ENCODE results near the gene RAB7A. TPM values are rescaled to one million over a fixed set of nuclear protein-coding genes. Genes with fewer than 3 reads are reported as not detected.

The RAB7A gene
- total RNA-seq, 4 donors from 2014 or later: 45.0 to 121 (median 101) TPM

DNA sequence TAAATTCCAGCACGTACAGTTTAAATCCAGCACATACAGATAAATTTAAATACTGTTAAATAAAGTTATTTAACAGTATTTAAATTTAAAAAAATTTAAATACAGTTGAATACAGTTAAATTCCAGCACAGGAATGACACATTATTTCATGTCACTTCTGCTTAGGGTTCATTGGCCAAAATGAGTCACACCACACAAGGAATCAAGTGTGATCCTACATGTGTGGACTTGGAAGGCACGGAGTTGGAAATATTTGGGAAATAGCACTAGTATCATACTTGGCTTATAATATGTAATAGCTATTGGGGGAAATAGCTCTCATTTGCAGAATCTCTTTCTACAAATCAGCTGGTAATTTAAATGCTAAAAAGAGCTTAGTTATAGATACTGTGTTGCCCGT, 10.6 kb downstream of the RAB7A start:
- Histone ChIP-seq H3K36me3 (peaks cover 0 to 8% (median 0%) of the 10 kb centered on the region in 4 donors), H3K4me3 (no peak overlapping the region), H3K9me3 (no peaks in the 10 kb centered on the region), H3K27ac (no peak overlapping the region), H3K27me3 (no peaks in the 10 kb centered on the region), H3K4me1 (peaks cover 25 to 76% (median 35%) of the 10 kb centered on the region in 4 donors)
- in situ Hi-C loops (cut with MboI; ENCODE audit: low pct_ligation_motif_present in 1 of 4, low pct_unique_long_range_greater_than_20kb in 1 of 4, low sequenced_read_pairs in 3 of 4): no loop called here
- DNase-seq: no peak
- TF ChIP-seq EP300 (IDR thresholded peaks at IDR 0.05; ENCODE audit: low read depth) (no peak), POLR2A (IDR thresholded peaks at IDR 0.05) (no peak), POLR2AphosphoS5 (IDR thresholded peaks at IDR 0.05) (no peak)
- TF ChIP-seq, protein P1, sequence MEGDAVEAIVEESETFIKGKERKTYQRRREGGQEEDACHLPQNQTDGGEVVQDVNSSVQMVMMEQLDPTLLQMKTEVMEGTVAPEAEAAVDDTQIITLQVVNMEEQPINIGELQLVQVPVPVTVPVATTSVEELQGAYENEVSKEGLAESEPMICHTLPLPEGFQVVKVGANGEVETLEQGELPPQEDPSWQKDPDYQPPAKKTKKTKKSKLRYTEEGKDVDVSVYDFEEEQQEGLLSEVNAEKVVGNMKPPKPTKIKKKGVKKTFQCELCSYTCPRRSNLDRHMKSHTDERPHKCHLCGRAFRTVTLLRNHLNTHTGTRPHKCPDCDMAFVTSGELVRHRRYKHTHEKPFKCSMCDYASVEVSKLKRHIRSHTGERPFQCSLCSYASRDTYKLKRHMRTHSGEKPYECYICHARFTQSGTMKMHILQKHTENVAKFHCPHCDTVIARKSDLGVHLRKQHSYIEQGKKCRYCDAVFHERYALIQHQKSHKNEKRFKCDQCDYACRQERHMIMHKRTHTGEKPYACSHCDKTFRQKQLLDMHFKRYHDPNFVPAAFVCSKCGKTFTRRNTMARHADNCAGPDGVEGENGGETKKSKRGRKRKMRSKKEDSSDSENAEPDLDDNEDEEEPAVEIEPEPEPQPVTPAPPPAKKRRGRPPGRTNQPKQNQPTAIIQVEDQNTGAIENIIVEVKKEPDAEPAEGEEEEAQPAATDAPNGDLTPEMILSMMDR (IDR thresholded peaks at IDR 0.05): no peak
- 75 to 78% methylated on average over 3 of the region's 3 CpGs for WGBS, 2 donors (ENCODE audit: low coverage in 1 of 2)
- intact Hi-C loops (cut with DNase I; ENCODE audit: low total_unique reads): no loop called here

DNA sequence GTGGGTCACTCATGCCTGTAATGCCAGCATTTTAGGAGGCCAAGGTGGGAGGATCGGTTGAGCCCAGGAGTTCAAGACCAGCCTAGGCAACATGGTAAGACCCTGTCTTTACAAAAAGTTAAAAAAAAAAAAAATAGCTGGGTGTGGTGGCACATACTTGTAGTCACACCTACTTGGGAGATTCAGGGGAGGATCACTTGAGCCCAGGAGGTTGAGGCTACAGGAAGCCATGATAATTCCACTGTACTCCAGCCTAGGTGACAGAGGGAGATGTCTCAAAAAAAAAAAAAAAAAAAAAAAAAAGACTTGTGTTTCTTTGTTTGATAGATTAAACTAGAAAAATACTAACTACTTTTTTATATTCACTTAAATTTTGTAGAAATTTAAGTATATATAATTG, 14.6 kb downstream of the RAB7A start:
- WGBS, 2 donors (ENCODE audit: low coverage in 1 of 2): 95 to 100% methylated on average over 1 of the region's 1 CpG
- no peak for DNase-seq
- Histone ChIP-seq H3K27me3 (no peaks in the 10 kb centered on the region), H3K36me3 (peaks cover 0 to 8% (median 0%) of the 10 kb centered on the region in 4 donors), H3K4me1 (peaks cover 5 to 39% (median 11%) of the 10 kb centered on the region in 4 donors), H3K9me3 (no peaks in the 10 kb centered on the region), H3K27ac (no peak overlapping the region), H3K4me3 (no peak overlapping the region)
- TF ChIP-seq POLR2A (IDR thresholded peaks at IDR 0.05): no peak
- no peak for TF ChIP-seq POLR2AphosphoS5 (IDR thresholded peaks at IDR 0.05)
- TF ChIP-seq EP300 (IDR thresholded peaks at IDR 0.05; ENCODE audit: low read depth): no peak
- TF ChIP-seq, protein P1 (IDR thresholded peaks at IDR 0.05): no peak
- in situ Hi-C loops (cut with MboI; ENCODE audit: low pct_ligation_motif_present in 1 of 4, low pct_unique_long_range_greater_than_20kb in 1 of 4, low sequenced_read_pairs in 3 of 4) (no loop called here), intact Hi-C loops (cut with DNase I; ENCODE audit: low total_unique reads) (no loop called here)

DNA sequence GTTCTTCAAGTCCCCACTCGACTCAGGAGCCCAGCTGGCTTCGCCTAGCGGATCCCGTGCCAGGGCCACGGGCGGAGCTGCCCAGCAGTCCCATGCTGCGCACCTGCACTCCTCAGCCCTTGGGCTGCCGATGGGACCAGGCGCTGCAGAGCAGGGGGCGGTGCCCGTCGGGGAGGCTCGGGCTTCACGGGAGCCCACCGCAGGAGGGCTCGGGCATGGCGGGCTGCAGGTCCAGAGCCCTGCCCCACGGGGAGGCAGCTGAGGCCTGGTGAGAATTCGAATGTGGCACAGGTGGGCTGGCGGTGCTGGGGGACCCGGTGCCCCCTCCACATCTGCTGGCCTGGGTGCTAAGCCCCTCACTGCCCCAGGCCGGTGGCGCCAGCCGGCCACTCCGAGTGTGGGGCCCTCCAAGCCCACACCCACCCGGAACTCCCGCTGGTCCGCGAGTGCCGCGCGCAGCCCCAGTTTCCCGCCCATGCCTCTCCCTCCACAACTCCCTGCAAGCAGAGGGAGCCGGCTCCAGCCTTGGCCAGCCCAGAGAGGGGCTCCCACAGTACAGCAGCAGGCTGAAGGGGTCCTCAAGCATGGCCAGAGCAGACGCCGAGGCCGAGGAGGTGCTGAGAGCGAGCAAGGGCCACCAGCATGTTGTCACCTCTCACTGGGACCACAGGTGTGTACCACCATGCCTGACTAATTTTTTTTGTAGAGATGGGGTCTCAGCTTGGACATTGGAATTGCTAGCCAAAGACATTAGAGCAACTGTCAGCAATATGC, 17.0 kb downstream of the RAB7A start:
- intact Hi-C loops (cut with DNase I; ENCODE audit: low total_unique reads): no loop called here
- Histone ChIP-seq H3K4me3 (no peak overlapping the region), H3K27me3 (no peaks in the 10 kb centered on the region), H3K36me3 (no peaks in the 10 kb centered on the region), H3K27ac (no peak overlapping the region), H3K4me1 (peaks cover 0 to 34% (median 4%) of the 10 kb centered on the region in 4 donors), H3K9me3 (no peaks in the 10 kb centered on the region)
- TF ChIP-seq EP300 (IDR thresholded peaks at IDR 0.05; ENCODE audit: low read depth): no peak
- no peak for TF ChIP-seq POLR2A (IDR thresholded peaks at IDR 0.05)
- in situ Hi-C loops (cut with MboI; ENCODE audit: low pct_ligation_motif_present in 1 of 4, low pct_unique_long_range_greater_than_20kb in 1 of 4, low sequenced_read_pairs in 3 of 4): no loop called here
- DNase-seq: no peak
- 99% methylated on average over 20 of the region's 38 CpGs; no CpG with 5 or more reads in 1 of the 2 donors for WGBS, 2 donors (ENCODE audit: low coverage in 1 of 2)

DNA sequence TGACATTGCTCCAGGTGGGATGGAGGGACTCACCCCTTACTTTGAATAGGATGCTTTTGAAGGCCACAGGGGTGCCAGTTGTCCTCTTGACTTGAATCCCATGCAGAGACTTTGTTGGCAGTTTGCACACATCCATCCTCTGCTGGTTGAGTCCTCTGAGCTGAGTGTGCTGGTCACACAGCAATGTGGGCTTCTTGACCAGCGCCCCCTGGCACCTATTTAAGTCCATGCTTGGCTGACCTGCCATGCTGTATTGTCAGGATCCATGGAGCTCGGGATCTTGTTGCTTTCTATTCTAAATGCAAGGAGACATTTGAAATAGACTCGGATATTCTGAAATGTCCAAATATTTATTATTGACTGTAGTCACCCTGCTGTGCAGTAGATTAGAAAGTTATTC, 19.8 kb downstream of the RAB7A start:
- Histone ChIP-seq H3K4me3 (no peak overlapping the region), H3K9me3 (no peaks in the 10 kb centered on the region), H3K36me3 (no peaks in the 10 kb centered on the region), H3K27me3 (no peaks in the 10 kb centered on the region), H3K27ac (no peak overlapping the region), H3K4me1 (peaks cover 0 to 30% (median 5%) of the 10 kb centered on the region in 4 donors)
- TF ChIP-seq, protein P1 (IDR thresholded peaks at IDR 0.05): no peak
- no peak for TF ChIP-seq POLR2AphosphoS5 (IDR thresholded peaks at IDR 0.05)
- no peak for TF ChIP-seq EP300 (IDR thresholded peaks at IDR 0.05; ENCODE audit: low read depth)
- TF ChIP-seq POLR2A (IDR thresholded peaks at IDR 0.05): no peak
- in situ Hi-C loops (cut with MboI; ENCODE audit: low pct_ligation_motif_present in 1 of 4, low pct_unique_long_range_greater_than_20kb in 1 of 4, low sequenced_read_pairs in 3 of 4) (no loop called here), intact Hi-C loops (cut with DNase I; ENCODE audit: low total_unique reads) (no loop called here)
- DNase-seq: no peak
- WGBS, 2 donors (ENCODE audit: low coverage in 1 of 2): 70 to 90% methylated on average over 2 to 3 of the region's 3 CpGs
